HepG2 (cell line): ENCODE results near the gene DDX20. TPM values are rescaled to one million over a fixed set of nuclear protein-coding genes. Genes with fewer than 3 reads are reported as not detected.

Experiments
- DNMT1 ChIP-seq: sonication (generic); formaldehyde crosslinking; IDR thresholded peaks from 2 replicates; pipeline ENCODE4 v1.5.1; 2020; ENCODE audit warnings: mild to moderate bottlenecking, missing genetic modification reagents
- HES4 ChIP-seq: sonication (generic); formaldehyde crosslinking; IDR thresholded peaks from 2 replicates; pipeline ENCODE4 v1.9.0; 2021; ENCODE audit warnings: mild to moderate bottlenecking, missing genetic modification reagents, borderline replicate concordance
- MZF1 ChIP-seq: sonication (generic); formaldehyde crosslinking; IDR thresholded peaks from 2 replicates; pipeline ENCODE4 v1.8.1; 2023; ENCODE audit warnings: mild to moderate bottlenecking, missing genetic modification reagents, borderline replicate concordance
- RAD21 ChIP-seq: fragments of 450-650 bp; formaldehyde crosslinking; IDR thresholded peaks from 2 replicates; pipeline ENCODE4 v1.5.0; 2020; ENCODE audit warnings: mild to moderate bottlenecking
- SRSF9 ChIP-seq: fragments of 200-400 bp; formaldehyde crosslinking; IDR thresholded peaks from 2 replicates; pipeline ENCODE4 v1.6.1; 2018; ENCODE audit warnings: borderline replicate concordance, mild to moderate bottlenecking, low read depth, low read length; ENCODE audit not compliant: insufficient read depth, poor library complexity, severe bottlenecking
- SSRP1 ChIP-seq: IDR thresholded peaks from 2 replicates; pipeline ENCODE4 v1.6.1; 2016; ENCODE audit warnings: control low read depth
- ZBTB20 ChIP-seq: sonication (generic); formaldehyde crosslinking; IDR thresholded peaks from 2 replicates; pipeline ENCODE4 v1.8.1; 2023; ENCODE audit warnings: missing genetic modification reagents, low read depth, mild to moderate bottlenecking, borderline replicate concordance
- ZNF101 ChIP-seq: sonication (generic); formaldehyde crosslinking; IDR thresholded peaks from 2 replicates; pipeline ENCODE4 v1.4.0; 2020; ENCODE audit warnings: mild to moderate bottlenecking, low read depth, missing genetic modification reagents, borderline replicate concordance
- ZNF605 ChIP-seq: sonication (generic); formaldehyde crosslinking; IDR thresholded peaks from 2 replicates; pipeline ENCODE4 v1.8.0; 2022; ENCODE audit warnings: mild to moderate bottlenecking, missing genetic modification reagents
- ZNF713 ChIP-seq: sonication (generic); formaldehyde crosslinking; IDR thresholded peaks from 2 replicates; pipeline ENCODE4 v1.4.0; 2020; ENCODE audit warnings: mild to moderate bottlenecking, missing genetic modification reagents
- ZNF777 ChIP-seq: sonication (generic); formaldehyde crosslinking; IDR thresholded peaks from 2 replicates; pipeline ENCODE4 v1.4.0; 2020; ENCODE audit warnings: missing genetic modification reagents
- polyA plus RNA-seq, 8 experiments: library from polyadenylated mRNA; depleted of rRNA in 3 of 8; stranded (reverse) in 7 of 8; unstranded in 1 of 8; fragments of >200 nt; fragmentation: Illumina TruSeq in 4 of 8; extraction: Trizol in 4 of 8; gene quantifications; 2 replicates each; pipeline versions ENCODE4 v1.2.1 to v1.2.3, GENCODE V29; 2011 to 2016; ENCODE audit warnings: low read depth in 4 of 8, missing spikeins in 1 of 8, mixed read lengths in 1 of 8; ENCODE audit not compliant: insufficient read depth in 1 of 8
- total RNA-seq, 5 experiments: library from RNA; depleted of rRNA; stranded (reverse); fragments of >200 nt; fragmentation: Illumina TruSeq; extraction: Trizol; gene quantifications; 2 replicates each; pipeline ENCODE4 v1.2.3, GENCODE V29; 2016; ENCODE audit warnings: low read depth in 1 of 5
- TF ChIP-seq, protein P1 (sequence below): sonication (generic); formaldehyde crosslinking; IDR thresholded peaks from 2 replicates; pipeline ENCODE4 v1.9.0; 2021; ENCODE audit warnings: mild to moderate bottlenecking, missing genetic modification reagents
- TF ChIP-seq, protein P2 (sequence below): sonication (generic); formaldehyde crosslinking; IDR thresholded peaks from 2 replicates; pipeline ENCODE4 v1.9.0; 2021; ENCODE audit warnings: missing genetic modification reagents, borderline replicate concordance
- TF ChIP-seq, protein P3 (sequence below): sonication (generic); formaldehyde crosslinking; IDR thresholded peaks from 2 replicates; pipeline ENCODE4 v1.4.0; 2020; ENCODE audit warnings: missing genetic modification reagents, borderline replicate concordance

DDX20 gene
- total and polyA plus RNA-seq, 2 of the 13 experiments (the other 11 are each of a cell fraction or from before 2014, with no cell fraction given): 4.0 to 14.3 TPM

DNA sequence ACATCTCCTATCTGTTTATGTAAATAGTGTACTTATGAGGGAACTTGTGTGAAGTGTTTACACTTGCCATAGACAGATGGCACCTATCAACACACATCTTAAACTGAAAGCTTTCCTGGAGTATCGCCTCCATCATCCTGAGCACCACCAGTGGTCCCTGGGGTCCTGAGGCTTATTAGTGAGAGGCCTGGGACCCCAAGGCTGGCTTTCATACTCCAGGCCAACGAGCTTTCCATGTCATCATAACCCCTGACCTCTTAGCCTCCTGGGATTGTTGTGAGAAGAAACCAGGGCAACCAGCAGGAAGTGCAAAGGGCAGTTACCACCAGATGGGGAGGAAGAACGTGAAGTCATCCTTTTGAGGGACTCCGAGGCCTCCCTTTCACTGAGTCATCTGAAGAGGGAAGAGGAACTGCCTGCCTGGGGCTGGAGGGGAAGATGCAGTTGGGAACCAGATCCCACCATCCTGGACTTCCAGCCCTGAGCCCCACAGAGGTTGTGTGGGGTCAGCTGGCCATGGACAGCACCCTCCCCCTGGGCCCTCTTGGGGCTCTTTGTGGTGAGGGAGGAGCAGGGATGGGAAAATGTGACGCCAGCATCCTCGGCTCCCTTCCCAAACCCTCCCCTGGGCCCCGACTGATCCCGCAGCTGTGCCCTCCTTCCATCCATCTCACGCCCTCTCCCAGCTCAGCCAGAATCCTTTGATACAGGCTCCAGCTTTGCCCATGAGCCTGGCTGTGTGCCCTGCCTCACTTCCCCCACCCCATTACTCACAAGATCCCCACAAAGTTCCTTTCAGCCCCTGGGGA, 22.3 kb upstream of the DDX20 start (continued):
- TF ChIP-seq, protein P1, sequence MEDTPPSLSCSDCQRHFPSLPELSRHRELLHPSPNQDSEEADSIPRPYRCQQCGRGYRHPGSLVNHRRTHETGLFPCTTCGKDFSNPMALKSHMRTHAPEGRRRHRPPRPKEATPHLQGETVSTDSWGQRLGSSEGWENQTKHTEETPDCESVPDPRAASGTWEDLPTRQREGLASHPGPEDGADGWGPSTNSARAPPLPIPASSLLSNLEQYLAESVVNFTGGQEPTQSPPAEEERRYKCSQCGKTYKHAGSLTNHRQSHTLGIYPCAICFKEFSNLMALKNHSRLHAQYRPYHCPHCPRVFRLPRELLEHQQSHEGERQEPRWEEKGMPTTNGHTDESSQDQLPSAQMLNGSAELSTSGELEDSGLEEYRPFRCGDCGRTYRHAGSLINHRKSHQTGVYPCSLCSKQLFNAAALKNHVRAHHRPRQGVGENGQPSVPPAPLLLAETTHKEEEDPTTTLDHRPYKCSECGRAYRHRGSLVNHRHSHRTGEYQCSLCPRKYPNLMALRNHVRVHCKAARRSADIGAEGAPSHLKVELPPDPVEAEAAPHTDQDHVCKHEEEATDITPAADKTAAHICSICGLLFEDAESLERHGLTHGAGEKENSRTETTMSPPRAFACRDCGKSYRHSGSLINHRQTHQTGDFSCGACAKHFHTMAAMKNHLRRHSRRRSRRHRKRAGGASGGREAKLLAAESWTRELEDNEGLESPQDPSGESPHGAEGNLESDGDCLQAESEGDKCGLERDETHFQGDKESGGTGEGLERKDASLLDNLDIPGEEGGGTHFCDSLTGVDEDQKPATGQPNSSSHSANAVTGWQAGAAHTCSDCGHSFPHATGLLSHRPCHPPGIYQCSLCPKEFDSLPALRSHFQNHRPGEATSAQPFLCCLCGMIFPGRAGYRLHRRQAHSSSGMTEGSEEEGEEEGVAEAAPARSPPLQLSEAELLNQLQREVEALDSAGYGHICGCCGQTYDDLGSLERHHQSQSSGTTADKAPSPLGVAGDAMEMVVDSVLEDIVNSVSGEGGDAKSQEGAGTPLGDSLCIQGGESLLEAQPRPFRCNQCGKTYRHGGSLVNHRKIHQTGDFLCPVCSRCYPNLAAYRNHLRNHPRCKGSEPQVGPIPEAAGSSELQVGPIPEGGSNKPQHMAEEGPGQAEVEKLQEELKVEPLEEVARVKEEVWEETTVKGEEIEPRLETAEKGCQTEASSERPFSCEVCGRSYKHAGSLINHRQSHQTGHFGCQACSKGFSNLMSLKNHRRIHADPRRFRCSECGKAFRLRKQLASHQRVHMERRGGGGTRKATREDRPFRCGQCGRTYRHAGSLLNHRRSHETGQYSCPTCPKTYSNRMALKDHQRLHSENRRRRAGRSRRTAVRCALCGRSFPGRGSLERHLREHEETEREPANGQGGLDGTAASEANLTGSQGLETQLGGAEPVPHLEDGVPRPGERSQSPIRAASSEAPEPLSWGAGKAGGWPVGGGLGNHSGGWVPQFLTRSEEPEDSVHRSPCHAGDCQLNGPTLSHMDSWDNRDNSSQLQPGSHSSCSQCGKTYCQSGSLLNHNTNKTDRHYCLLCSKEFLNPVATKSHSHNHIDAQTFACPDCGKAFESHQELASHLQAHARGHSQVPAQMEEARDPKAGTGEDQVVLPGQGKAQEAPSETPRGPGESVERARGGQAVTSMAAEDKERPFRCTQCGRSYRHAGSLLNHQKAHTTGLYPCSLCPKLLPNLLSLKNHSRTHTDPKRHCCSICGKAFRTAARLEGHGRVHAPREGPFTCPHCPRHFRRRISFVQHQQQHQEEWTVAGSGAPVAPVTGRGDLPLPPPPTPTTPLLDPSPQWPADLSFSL (CRISPR knock-in tag): no peak
- TF ChIP-seq ZNF713 (CRISPR knock-in tag) (no peak), DNMT1 (no peak), ZNF101 (no peak), ZNF605 (CRISPR knock-in tag) (no peak), SRSF9 (no peak), ZNF777 (CRISPR knock-in tag) (no peak), SSRP1 (no peak), HES4 (no peak), ZBTB20 (CRISPR knock-in tag) (no peak), MZF1 (CRISPR knock-in tag) (no peak), RAD21 (CRISPR knock-in tag) (no peak)
- TF ChIP-seq, protein P2, sequence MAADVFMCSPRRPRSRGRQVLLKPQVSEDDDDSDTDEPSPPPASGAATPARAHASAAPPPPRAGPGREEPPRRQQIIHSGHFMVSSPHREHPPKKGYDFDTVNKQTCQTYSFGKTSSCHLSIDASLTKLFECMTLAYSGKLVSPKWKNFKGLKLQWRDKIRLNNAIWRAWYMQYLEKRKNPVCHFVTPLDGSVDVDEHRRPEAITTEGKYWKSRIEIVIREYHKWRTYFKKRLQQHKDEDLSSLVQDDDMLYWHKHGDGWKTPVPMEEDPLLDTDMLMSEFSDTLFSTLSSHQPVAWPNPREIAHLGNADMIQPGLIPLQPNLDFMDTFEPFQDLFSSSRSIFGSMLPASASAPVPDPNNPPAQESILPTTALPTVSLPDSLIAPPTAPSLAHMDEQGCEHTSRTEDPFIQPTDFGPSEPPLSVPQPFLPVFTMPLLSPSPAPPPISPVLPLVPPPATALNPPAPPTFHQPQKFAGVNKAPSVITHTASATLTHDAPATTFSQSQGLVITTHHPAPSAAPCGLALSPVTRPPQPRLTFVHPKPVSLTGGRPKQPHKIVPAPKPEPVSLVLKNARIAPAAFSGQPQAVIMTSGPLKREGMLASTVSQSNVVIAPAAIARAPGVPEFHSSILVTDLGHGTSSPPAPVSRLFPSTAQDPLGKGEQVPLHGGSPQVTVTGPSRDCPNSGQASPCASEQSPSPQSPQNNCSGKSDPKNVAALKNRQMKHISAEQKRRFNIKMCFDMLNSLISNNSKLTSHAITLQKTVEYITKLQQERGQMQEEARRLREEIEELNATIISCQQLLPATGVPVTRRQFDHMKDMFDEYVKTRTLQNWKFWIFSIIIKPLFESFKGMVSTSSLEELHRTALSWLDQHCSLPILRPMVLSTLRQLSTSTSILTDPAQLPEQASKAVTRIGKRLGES (CRISPR knock-in tag): no peak
- TF ChIP-seq, protein P3, sequence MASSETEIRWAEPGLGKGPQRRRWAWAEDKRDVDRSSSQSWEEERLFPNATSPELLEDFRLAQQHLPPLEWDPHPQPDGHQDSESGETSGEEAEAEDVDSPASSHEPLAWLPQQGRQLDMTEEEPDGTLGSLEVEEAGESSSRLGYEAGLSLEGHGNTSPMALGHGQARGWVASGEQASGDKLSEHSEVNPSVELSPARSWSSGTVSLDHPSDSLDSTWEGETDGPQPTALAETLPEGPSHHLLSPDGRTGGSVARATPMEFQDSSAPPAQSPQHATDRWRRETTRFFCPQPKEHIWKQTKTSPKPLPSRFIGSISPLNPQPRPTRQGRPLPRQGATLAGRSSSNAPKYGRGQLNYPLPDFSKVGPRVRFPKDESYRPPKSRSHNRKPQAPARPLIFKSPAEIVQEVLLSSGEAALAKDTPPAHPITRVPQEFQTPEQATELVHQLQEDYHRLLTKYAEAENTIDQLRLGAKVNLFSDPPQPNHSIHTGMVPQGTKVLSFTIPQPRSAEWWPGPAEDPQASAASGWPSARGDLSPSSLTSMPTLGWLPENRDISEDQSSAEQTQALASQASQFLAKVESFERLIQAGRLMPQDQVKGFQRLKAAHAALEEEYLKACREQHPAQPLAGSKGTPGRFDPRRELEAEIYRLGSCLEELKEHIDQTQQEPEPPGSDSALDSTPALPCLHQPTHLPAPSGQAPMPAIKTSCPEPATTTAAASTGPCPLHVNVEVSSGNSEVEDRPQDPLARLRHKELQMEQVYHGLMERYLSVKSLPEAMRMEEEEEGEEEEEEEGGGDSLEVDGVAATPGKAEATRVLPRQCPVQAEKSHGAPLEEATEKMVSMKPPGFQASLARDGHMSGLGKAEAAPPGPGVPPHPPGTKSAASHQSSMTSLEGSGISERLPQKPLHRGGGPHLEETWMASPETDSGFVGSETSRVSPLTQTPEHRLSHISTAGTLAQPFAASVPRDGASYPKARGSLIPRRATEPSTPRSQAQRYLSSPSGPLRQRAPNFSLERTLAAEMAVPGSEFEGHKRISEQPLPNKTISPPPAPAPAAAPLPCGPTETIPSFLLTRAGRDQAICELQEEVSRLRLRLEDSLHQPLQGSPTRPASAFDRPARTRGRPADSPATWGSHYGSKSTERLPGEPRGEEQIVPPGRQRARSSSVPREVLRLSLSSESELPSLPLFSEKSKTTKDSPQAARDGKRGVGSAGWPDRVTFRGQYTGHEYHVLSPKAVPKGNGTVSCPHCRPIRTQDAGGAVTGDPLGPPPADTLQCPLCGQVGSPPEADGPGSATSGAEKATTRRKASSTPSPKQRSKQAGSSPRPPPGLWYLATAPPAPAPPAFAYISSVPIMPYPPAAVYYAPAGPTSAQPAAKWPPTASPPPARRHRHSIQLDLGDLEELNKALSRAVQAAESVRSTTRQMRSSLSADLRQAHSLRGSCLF (CRISPR knock-in tag): no peak
